Left lung (tissue), 10 donors: ENCODE data around the gene HIP1. TPM values are rescaled to one million over a fixed set of nuclear protein-coding genes. Genes with fewer than 3 reads are reported as not detected.

Source experiments
- ATAC-seq: fragments of 200-7000 bp; cut with Tn5 transposase; one replicate; pipeline ENCODE4 v1.9.1; 2020; ENCODE audit warnings: moderate library complexity
- DNase-seq, 4 donors: peaks; one replicate each; pipeline ENCODE4 v3.0.0-alpha.2; 2013 to 2020
- H3K27ac ChIP-seq, 2 donors: fragments of 200-600 bp; sonication (generic) in 1 of 2; one replicate each; pipeline versions ENCODE4 v1.5.0 to v1.8.0; 2020 to 2021
- H3K27me3 ChIP-seq, 2 donors: fragments of 200-600 bp; sonication (generic) in 1 of 2; one replicate each; pipeline versions ENCODE4 v1.5.0 to v1.8.0; 2020 to 2021
- H3K36me3 ChIP-seq, 2 donors: fragments of 200-600 bp; sonication (generic) in 1 of 2; one replicate each; pipeline versions ENCODE4 v1.5.0 to v1.8.0; 2020 to 2021
- H3K4me1 ChIP-seq, 2 donors: fragments of 200-600 bp; one replicate each; pipeline ENCODE4 v1.8.0; 2021
- H3K4me3 ChIP-seq, 2 donors: fragments of 200-600 bp; sonication (generic) in 1 of 2; one replicate each; pipeline versions ENCODE4 v1.5.0 to v1.8.0; 2020 to 2021; ENCODE audit warnings: mild to moderate bottlenecking in 1 of 2
- H3K9me3 ChIP-seq, 2 donors: fragments of 200-600 bp; sonication (generic) in 1 of 2; one replicate each; pipeline versions ENCODE4 v1.5.0 to v1.8.0; 2020 to 2021
- CTCF ChIP-seq, 2 donors: fragments of 200-600 bp; sonication (generic) in 1 of 2; IDR thresholded peaks; one replicate each; pipeline versions ENCODE4 v1.5.0 to v1.8.0; 2021; ENCODE audit warnings: antibody characterized with exemption in 2 of 2
- intact Hi-C, 2 donors: fragments of 100-400 bp; cut with DNase I; formaldehyde crosslinking; loops; one replicate each; pipeline versions ENCODE4 v1.11.2 to v1.14.2; 2022
- polyA plus RNA-seq, 6 donors: library from polyadenylated mRNA; unstranded; fragments of 120-200 nt; gene quantifications; one replicate each; pipeline ENCODE4 v1.2.1, GENCODE V29; 2013; ENCODE audit not compliant: insufficient read length in 6 of 6
- total RNA-seq, 2 donors: library from RNA; stranded (reverse); fragmentation: NEBNext Ultra II Directional; extraction: Animal tissue kit (Norgen Biotek cat#: 25700); gene quantifications; one replicate each; pipeline ENCODE4 v1.2.1, GENCODE V29; 2021
- donor health status: DM: no; HTN: yes; CAD: no.
- donor health status: DM: no; HTN: no; CAD: no.

Gene HIP1
- total and polyA plus RNA-seq, 8 donors: 41.9 to 84.2 (median 46.0) TPM

- no peak for TF ChIP-seq CTCF (IDR thresholded peaks at IDR 0.05)
These were observed 80.9 kb downstream of the HIP1 start for GRCh38 chr7:75657866-75658265.

GRCh38 chr7:75656740-75657139 is 82.0 kb downstream of the HIP1 start:
- intact Hi-C loops: no loop called here
- ATAC-seq: no peak
- H3K9me3 ChIP-seq: no peaks in the 10 kb centered on the region
- DNase-seq: no peak
- H3K4me1 ChIP-seq: no peaks in the 10 kb centered on the region
- H3K4me3 ChIP-seq: no peak overlapping the region
- no peak overlapping the region for H3K27ac ChIP-seq
- H3K27me3 ChIP-seq: no peaks in the 10 kb centered on the region
- TF ChIP-seq CTCF (IDR thresholded peaks at IDR 0.05): no peak
- H3K36me3 ChIP-seq: no peaks in the 10 kb centered on the region

More at GRCh38 chr7:75657866-75658265, 80.9 kb downstream of the HIP1 start:
- DNase-seq (no peak), ATAC-seq (no peak)
- Histone ChIP-seq H3K36me3 (no peaks in the 10 kb centered on the region), H3K27ac (no peak overlapping the region), H3K4me3 (no peak overlapping the region), H3K27me3 (no peaks in the 10 kb centered on the region), H3K9me3 (no peaks in the 10 kb centered on the region), H3K4me1 (no peaks in the 10 kb centered on the region)
- intact Hi-C loops: no loop called here

- H3K27me3 ChIP-seq: no peaks in the 10 kb centered on the region
- TF ChIP-seq CTCF (IDR thresholded peaks at IDR 0.05): no peak
- no peak for DNase-seq
- H3K27ac ChIP-seq: no peak overlapping the region
- no peaks in the 10 kb centered on the region for H3K36me3 ChIP-seq
- peaks cover 7% of the 10 kb centered on the region in 2 donors for H3K4me1 ChIP-seq
- H3K9me3 ChIP-seq: no peaks in the 10 kb centered on the region
- intact Hi-C loops: no loop called here
- no peak overlapping the region for H3K4me3 ChIP-seq
- ATAC-seq: no peak
These were observed 83.2 kb downstream of the HIP1 start for GRCh38 chr7:75655536-75655935.

- ATAC-seq (no peak), DNase-seq (no peak)
- H3K9me3 ChIP-seq: no peaks in the 10 kb centered on the region
- H3K27me3 ChIP-seq: no peaks in the 10 kb centered on the region
- intact Hi-C loops: no loop called here
- peaks cover 12 to 14% of the 10 kb centered on the region in 2 donors for H3K4me1 ChIP-seq
- no peak for TF ChIP-seq CTCF (IDR thresholded peaks at IDR 0.05)
- no peak overlapping the region for H3K27ac ChIP-seq
- H3K36me3 ChIP-seq: no peaks in the 10 kb centered on the region
- H3K4me3 ChIP-seq: no peak overlapping the region
These were observed 83.9 kb downstream of the HIP1 start for GRCh38 chr7:75654855-75655254.

GRCh38 chr7:75653651-75654050 is 85.1 kb downstream of the HIP1 start:
- intact Hi-C loops: no loop called here
- no peak for TF ChIP-seq CTCF (IDR thresholded peaks at IDR 0.05)
- DNase-seq (no peak), ATAC-seq (no peak)
- Histone ChIP-seq H3K9me3 (no peaks in the 10 kb centered on the region), H3K4me1 (peaks cover 18 to 25% of the 10 kb centered on the region in 2 donors), H3K27me3 (no peaks in the 10 kb centered on the region), H3K27ac (no peak overlapping the region), H3K36me3 (no peaks in the 10 kb centered on the region), H3K4me3 (no peak overlapping the region)
